ENCODE data around the gene SH2D5.

The SH2D5 gene

DNA sequence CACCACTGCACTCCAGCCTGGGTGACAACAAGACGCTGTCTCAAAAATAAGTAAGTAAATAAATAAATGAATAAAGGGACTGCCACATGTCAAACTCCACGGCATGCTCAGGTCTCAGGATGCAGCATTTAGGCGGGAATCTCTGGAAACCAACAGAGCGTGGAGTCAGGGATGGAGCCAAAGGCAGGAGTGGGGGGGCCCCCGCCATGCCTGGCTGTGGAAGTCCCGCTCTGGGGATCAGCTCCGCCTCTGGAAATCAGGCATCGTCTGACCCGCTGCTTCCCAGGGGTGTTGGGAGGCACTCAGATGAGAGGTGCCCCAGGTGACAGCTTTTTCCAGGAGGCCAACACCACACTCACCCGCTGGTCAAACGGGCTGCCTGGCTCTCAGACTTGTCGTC lies 34.9 kb downstream of the SH2D5 start:
- TF ChIP-seq, protein P1, sequence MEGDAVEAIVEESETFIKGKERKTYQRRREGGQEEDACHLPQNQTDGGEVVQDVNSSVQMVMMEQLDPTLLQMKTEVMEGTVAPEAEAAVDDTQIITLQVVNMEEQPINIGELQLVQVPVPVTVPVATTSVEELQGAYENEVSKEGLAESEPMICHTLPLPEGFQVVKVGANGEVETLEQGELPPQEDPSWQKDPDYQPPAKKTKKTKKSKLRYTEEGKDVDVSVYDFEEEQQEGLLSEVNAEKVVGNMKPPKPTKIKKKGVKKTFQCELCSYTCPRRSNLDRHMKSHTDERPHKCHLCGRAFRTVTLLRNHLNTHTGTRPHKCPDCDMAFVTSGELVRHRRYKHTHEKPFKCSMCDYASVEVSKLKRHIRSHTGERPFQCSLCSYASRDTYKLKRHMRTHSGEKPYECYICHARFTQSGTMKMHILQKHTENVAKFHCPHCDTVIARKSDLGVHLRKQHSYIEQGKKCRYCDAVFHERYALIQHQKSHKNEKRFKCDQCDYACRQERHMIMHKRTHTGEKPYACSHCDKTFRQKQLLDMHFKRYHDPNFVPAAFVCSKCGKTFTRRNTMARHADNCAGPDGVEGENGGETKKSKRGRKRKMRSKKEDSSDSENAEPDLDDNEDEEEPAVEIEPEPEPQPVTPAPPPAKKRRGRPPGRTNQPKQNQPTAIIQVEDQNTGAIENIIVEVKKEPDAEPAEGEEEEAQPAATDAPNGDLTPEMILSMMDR (IDR thresholded peaks at IDR 0.05; ENCODE audit: extremely low read depth, missing control alignments), result no peak
- DNase-seq (ENCODE audit: low spot score), result no peak

DNA sequence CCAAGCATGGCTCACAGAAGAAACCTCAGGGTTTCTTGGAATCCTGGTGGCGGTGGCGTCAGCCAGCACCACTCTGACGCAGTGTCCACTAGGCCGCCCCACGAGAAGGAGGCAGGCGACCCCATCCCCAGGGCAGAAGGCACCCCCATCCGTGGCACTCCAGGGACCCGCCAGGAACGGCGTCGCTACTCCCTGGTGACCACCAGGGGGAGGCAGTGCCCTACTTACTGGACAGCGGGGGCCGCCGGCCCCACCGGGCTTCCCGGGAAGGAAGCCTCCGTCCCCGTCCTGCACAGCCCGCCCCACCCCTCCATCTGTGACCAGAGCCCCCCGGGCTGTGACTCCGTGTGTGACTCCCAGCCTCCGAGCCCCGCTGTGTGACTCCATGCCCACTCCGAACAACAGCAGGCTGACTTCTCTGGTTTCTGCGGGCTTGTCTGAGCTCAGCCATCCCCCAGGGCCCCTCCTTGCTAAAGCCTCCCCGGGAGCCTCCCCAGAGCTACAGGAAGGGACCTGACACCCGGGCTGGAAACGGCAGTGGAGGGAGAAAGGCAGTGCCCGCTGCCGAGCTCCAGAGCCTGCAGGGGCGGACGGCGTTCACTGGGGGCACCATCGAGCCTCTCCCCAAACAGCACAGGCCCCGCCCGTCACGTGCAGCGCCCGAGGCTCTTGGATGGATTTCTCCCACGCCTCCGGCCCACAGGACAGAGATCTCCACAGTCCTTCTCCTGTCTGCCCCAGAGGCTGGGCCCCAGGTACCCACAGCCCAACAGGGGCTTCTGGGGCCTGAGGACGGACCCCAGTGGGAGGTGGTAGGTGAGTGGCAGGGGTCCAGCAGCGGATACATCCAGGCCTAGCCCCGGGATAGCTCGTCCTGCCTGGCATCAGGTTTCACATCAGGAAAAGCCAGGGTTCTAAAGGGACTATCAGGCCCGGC lies 35.8 kb downstream of the SH2D5 start:
- DNase-seq (ENCODE audit: low spot score), result peak; percentile 89
- TF ChIP-seq, protein P1 (IDR thresholded peaks at IDR 0.05; ENCODE audit: extremely low read depth, missing control alignments), result peak; percentile 83

GRCh38 chr1:20695515-20695914 lies 37.0 kb downstream of the SH2D5 start:
- no peak for DNase-seq (ENCODE audit: low spot score)
- TF ChIP-seq, protein P1 (IDR thresholded peaks at IDR 0.05; ENCODE audit: extremely low read depth, missing control alignments), result no peak

DNA sequence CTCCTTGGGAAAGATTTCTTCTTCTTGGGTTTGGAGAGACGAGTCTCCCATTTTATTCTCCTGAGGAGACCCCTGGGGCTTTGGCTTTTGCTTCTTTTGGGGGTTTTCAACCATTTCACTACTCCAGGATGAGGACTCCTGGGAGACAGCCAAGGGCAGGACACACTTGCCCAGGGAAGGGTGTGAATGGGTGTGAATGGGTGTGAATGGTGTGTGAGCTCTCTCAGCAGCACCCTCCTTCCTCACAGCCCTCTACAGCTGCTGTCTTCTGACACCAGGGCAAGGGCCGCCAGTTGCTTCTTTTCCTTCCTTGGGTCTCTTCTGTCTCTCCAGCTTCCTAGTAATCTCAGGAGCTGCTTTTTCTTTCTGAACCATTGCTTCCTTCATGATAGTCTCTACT lies 38.9 kb downstream of the SH2D5 start:
- no peak for DNase-seq (ENCODE audit: low spot score)
- TF ChIP-seq, protein P1 (IDR thresholded peaks at IDR 0.05; ENCODE audit: extremely low read depth, missing control alignments), result no peak

GRCh38 chr1:20691872-20692271 lies 40.6 kb downstream of the SH2D5 start:
- TF ChIP-seq, protein P1 (IDR thresholded peaks at IDR 0.05; ENCODE audit: extremely low read depth, missing control alignments), result no peak
- no peak for DNase-seq (ENCODE audit: low spot score)

GRCh38 chr1:20689645-20690056 lies 42.9 kb downstream of the SH2D5 start:
- DNase-seq (ENCODE audit: low spot score), result no peak

More at GRCh38 chr1:20689645-20690056, 42.9 kb downstream of the SH2D5 start:
- TF ChIP-seq, protein P1 (IDR thresholded peaks at IDR 0.05; ENCODE audit: extremely low read depth, missing control alignments), result no peak
